ENCODE data around the gene SLC12A8. TPM values are rescaled to one million over a fixed set of nuclear protein-coding genes. Genes with fewer than 3 reads are reported as not detected.

Gene SLC12A8
- total RNA-seq, 6 experiments from 2014 or later = 8.5 to 23.4 (median 20.3) TPM

DNA sequence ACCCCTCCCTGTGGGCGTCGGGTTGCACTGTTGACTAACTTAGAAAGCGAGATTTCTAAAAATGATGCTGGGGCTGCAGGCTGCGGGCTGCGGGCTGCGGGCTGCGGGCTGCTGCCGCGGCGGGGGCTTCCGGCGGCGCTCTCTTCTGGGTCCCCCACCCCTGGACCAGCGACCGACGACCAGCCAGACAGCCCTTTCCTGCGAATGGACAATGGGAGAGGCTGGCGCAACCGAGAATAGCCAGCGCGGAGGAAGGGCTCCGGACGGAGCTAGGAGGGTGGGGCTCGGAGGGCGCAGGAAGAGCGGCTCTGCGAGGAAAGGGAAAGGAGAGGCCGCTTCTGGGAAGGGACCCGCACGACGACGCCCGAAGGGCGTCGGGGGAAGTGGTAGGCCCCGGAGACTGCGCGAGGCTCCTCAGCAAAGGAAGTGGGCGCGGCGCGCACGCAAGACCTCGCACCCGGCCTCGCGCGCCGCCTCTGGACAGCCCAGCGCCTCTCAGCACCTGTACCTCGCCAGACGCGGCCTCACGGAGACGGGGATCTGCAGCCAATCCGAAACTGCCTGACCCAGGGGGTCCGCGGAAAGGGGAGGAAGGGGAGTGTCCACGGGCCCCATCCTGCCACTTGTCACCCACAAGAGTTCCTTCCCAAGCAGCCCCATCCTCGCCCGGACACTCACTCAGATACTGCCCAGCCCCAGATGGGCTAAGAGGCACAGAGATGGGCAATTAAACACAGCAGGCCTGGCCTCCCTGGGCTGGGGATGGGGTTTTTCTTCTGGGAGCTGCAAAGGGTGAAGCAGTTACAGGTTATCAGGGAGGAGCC lies 70.7 kb downstream of the SLC12A8 start:
- H3K4me1 ChIP-seq = peaks cover 0 to 9% (median under 1%) of the 10 kb centered on the region in 4 donors
- no peaks in the 10 kb centered on the region for H3K27me3 ChIP-seq
- peak overlapping the region in 1 of 3 donors; percentile 14 for H3K27ac ChIP-seq
- DNase-seq = peak; percentile 57 to 73 (median 70)
- peak; percentile 72 to 78 (median 75) for ATAC-seq
- peak overlapping the region in 2 of 3 donors; percentile 9 to 16 for H3K4me3 ChIP-seq
- TF ChIP-seq CTCF (IDR thresholded peaks at IDR 0.05) (peak; percentile 6 to 16 (median 14)), POLR2A (IDR thresholded peaks at IDR 0.05) (peak; percentile 7)
- H3K36me3 ChIP-seq = no peaks in the 10 kb centered on the region
- WGBS (ENCODE audit: insufficient coverage, low coverage, low lambda C conversion rate, missing lambda C conversion rate) = 55% methylated on average over 20 of the region's 61 CpGs
- no peaks in the 10 kb centered on the region for H3K9me3 ChIP-seq
- intact Hi-C loops (cut with DNase I) = no loop called here

DNA sequence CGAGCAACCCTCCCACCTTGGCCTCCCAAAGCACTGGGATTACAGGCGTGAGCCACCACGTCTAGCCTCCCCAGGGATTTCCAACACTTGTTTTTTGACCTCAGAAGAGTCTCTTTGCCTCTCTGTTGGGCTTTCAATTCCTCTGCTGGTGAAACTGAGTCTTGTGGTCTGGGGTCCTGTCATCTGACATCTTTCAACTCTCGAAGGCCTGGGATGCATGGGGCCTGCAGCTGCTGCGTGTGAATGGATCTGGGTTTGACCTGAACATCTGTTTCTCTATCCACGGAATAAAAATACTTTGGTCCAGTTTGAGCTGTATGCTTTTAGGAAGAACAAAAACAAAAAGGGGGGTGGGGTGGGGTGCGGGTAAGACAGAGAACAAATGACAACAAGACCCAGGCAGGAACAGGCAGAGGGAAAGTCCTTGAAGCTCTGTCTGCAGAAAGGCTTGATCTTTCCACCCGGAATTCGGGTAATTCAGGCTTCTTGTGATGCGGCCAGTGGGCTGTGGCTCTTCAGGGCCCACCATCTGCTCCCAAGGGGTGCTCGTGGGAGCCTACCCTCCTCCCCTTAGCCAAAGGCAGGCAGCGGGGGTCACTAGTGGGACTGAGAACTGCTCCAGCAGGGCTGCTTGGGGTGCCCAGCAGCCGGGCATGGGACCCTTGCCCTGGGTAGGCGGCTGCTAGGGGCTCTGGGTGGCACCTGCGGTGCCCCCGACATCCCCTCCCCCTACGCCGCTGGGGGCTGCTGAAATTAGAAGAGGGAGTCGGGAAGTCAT lies 71.5 kb downstream of the SLC12A8 start:
- WGBS (ENCODE audit: insufficient coverage, low coverage, low lambda C conversion rate, missing lambda C conversion rate) = 66% methylated on average over 9 of the region's 19 CpGs
- ATAC-seq (no peak), DNase-seq (no peak)
- intact Hi-C loops (cut with DNase I) = no loop called here
- peak overlapping the region in 1 of 3 donors; percentile 16 for H3K4me3 ChIP-seq
- H3K36me3 ChIP-seq = no peaks in the 10 kb centered on the region
- H3K27ac ChIP-seq = peak overlapping the region in 1 of 3 donors; percentile 14
- peaks cover 0 to 9% (median 0%) of the 10 kb centered on the region in 4 donors for H3K4me1 ChIP-seq
- no peaks in the 10 kb centered on the region for H3K9me3 ChIP-seq
- H3K27me3 ChIP-seq = no peaks in the 10 kb centered on the region
- TF ChIP-seq POLR2A (IDR thresholded peaks at IDR 0.05) (no peak), CTCF (IDR thresholded peaks at IDR 0.05) (no peak)

DNA sequence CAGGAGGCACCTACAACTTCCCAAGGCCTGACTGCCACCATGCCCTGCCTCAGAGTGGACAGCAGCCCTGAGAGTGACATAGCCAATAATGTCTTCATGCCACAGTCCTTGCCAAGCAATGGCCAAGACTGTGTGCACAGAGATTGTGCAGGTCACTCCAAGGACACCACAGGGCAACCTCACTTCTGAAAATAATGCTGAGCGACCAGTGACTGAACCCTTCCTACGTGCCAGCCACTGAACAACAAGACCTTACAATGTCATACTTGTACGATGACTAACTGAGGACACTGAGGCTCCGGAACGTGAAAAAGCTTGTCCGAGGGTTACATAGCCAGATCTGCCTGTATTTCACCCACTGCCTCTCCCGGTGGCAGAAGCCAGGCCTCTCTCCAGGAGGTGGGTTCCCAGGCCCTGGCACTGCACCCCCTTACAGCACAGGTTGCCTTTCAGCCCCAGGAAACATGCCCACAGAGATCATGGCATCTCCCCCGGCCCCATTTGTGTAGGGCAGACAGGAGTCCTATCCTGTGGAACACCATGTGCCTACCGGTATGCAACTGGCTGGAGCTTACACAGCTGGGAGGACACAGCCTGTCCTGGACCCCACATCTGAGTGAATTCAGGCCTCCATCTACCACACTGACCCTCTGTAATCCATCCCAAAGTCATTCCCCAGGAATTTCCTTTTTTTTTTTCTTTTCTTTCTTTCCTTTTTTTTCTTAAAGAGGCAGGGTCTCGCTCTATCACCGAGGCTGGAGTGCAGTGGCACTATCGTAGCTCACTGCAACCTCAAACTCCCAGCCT lies 72.3 kb downstream of the SLC12A8 start:
- Histone ChIP-seq H3K9me3 (no peaks in the 10 kb centered on the region), H3K36me3 (no peaks in the 10 kb centered on the region), H3K4me3 (no peak overlapping the region), H3K4me1 (peaks cover 0 to 9% (median 0%) of the 10 kb centered on the region in 4 donors), H3K27ac (no peak overlapping the region), H3K27me3 (no peaks in the 10 kb centered on the region)
- 90% methylated on average over 3 of the region's 12 CpGs for WGBS (ENCODE audit: insufficient coverage, low coverage, low lambda C conversion rate, missing lambda C conversion rate)
- no peak for TF ChIP-seq CTCF (IDR thresholded peaks at IDR 0.05)
- ATAC-seq = no peak
- intact Hi-C loops (cut with DNase I) = no loop called here
- DNase-seq = no peak

- intact Hi-C loops (cut with DNase I) = no loop called here
- WGBS (ENCODE audit: insufficient coverage, low coverage, low lambda C conversion rate, missing lambda C conversion rate) = no CpG with 5 or more reads among the region's 4 CpGs
- no peak for TF ChIP-seq POLR2A (IDR thresholded peaks at IDR 0.05)
- no peak for TF ChIP-seq CTCF (IDR thresholded peaks at IDR 0.05)
- no peaks in the 10 kb centered on the region for H3K27me3 ChIP-seq
- H3K27ac ChIP-seq = no peak overlapping the region
- H3K4me1 ChIP-seq = peaks cover 0 to 9% (median 0%) of the 10 kb centered on the region in 4 donors
- DNase-seq (no peak), ATAC-seq (no peak)
- H3K9me3 ChIP-seq = no peaks in the 10 kb centered on the region
- H3K36me3 ChIP-seq = no peaks in the 10 kb centered on the region
- H3K4me3 ChIP-seq = no peak overlapping the region
Measured at GRCh38 chr3:125139386-125139785, 73.2 kb downstream of the SLC12A8 start.

Measured in right lobe of liver (tissue), 6 donors.